GM23338 (cell line): ENCODE results near the gene IMPDH1. TPM values are rescaled to one million over a fixed set of nuclear protein-coding genes. Genes with fewer than 3 reads are reported as not detected.

Source experiments
- ATAC-seq: fragments of 200-7000 bp; cut with Tn5 transposase; 3 replicates; pipeline ENCODE4 v1.9.1; 2020
- DNase-seq: peaks from one replicate; pipeline ENCODE4 v3.0.0-alpha.2; 2015; ENCODE audit warnings: low spot score
- H2AFZ ChIP-seq: fragments of 200-600 bp; sonication (generic); 2 replicates; pipeline ENCODE4 v1.8.0; 2016; ENCODE audit warnings: antibody characterized with exemption, mild to moderate bottlenecking, moderate library complexity
- H3F3A ChIP-seq: fragments of 200-600 bp; sonication (generic); replicated peaks from 2 replicates; pipeline ENCODE4 v1.8.0; 2017; ENCODE audit warnings: antibody characterized with exemption, mixed run types, low read depth
- H3K27ac ChIP-seq: fragments of 200-600 bp; sonication (generic); 2 replicates; pipeline ENCODE4 v1.6.1; 2016; ENCODE audit warnings: low read depth
- H3K27me3 ChIP-seq: fragments of 200-600 bp; sonication (generic); 2 replicates; pipeline ENCODE4 v1.8.0; 2016; ENCODE audit warnings: mild to moderate bottlenecking, mixed run types, moderate library complexity; ENCODE audit not compliant: insufficient read depth
- H3K36me3 ChIP-seq: fragments of 200-600 bp; sonication (generic); 2 replicates; pipeline ENCODE4 v1.8.0; 2016; ENCODE audit warnings: mild to moderate bottlenecking; ENCODE audit not compliant: insufficient read depth
- H3K4me1 ChIP-seq: fragments of 200-600 bp; sonication (generic); 2 replicates; pipeline ENCODE4 v1.8.0; 2016; ENCODE audit warnings: mild to moderate bottlenecking, moderate library complexity; ENCODE audit not compliant: insufficient read depth
- H3K4me2 ChIP-seq: fragments of 200-600 bp; sonication (generic); 2 replicates; pipeline ENCODE4 v1.7.1; 2017; ENCODE audit warnings: mixed run types
- H3K4me3 ChIP-seq: fragments of 200-600 bp; sonication (generic); 2 replicates; pipeline ENCODE4 v1.6.1; 2016; ENCODE audit warnings: mixed run types
- H3K79me2 ChIP-seq: fragments of 200-600 bp; sonication (generic); replicated peaks from 2 replicates; pipeline ENCODE4 v1.8.0; 2017; ENCODE audit warnings: mild to moderate bottlenecking; ENCODE audit not compliant: insufficient read depth
- H3K9me2 ChIP-seq: fragments of 200-600 bp; sonication (generic); 2 replicates; pipeline ENCODE4 v1.8.0; 2017; ENCODE audit not compliant: insufficient read depth
- H4K20me1 ChIP-seq: fragments of 200-600 bp; sonication (generic); replicated peaks from 2 replicates; pipeline ENCODE4 v1.8.0; 2017; ENCODE audit warnings: mild to moderate bottlenecking; ENCODE audit not compliant: insufficient read depth
- H3K27ac Mint-ChIP-seq: 2 replicates; pipeline ENCODE4 v1.8.0; 2020; ENCODE audit warnings: inconsistent platforms, mild to moderate bottlenecking, moderate library complexity, mixed read lengths
- H3K27me3 Mint-ChIP-seq: 3 replicates; pipeline ENCODE4 v1.8.0; 2022; ENCODE audit warnings: low read depth, mild to moderate bottlenecking, moderate library complexity, mixed read lengths, inconsistent platforms; ENCODE audit not compliant: insufficient read depth, poor library complexity
- H3K36me3 Mint-ChIP-seq: 3 replicates; pipeline ENCODE4 v1.8.0; 2021; ENCODE audit warnings: low read depth, mild to moderate bottlenecking, inconsistent platforms, moderate library complexity, mixed read lengths
- H3K4me1 Mint-ChIP-seq: 3 replicates; pipeline ENCODE4 v1.8.0; 2020; ENCODE audit warnings: mild to moderate bottlenecking, inconsistent platforms, mixed read lengths
- H3K4me3 Mint-ChIP-seq: 3 replicates; pipeline ENCODE4 v1.8.0; 2021; ENCODE audit warnings: moderate library complexity, mild to moderate bottlenecking, inconsistent platforms, mixed read lengths
- H3K9me3 Mint-ChIP-seq: 3 replicates; pipeline ENCODE4 v1.8.0; 2020; ENCODE audit warnings: moderate library complexity, mild to moderate bottlenecking, inconsistent platforms, mixed read lengths
- CREB1 ChIP-seq: fragments of 250-450 bp; sonication (Bioruptor Pico); IDR thresholded peaks from 2 replicates; pipeline ENCODE4 v1.5.0; 2020; ENCODE audit warnings: low read depth, mild to moderate bottlenecking, moderate library complexity
- EZH2 ChIP-seq: fragments of 200-600 bp; sonication (generic); IDR thresholded peaks from one replicate; pipeline ENCODE4 v1.8.0; 2017; ENCODE audit warnings: antibody characterized with exemption, mild to moderate bottlenecking, low read depth; ENCODE audit not compliant: unreplicated experiment
- JUNB ChIP-seq: IDR thresholded peaks from one replicate; pipeline ENCODE4 v1.6.1; 2016; ENCODE audit warnings: antibody characterized with exemption; ENCODE audit not compliant: unreplicated experiment
- POLR2AphosphoS5 ChIP-seq: IDR thresholded peaks from 2 replicates; pipeline ENCODE4 v1.6.1; 2016; ENCODE audit warnings: antibody characterized with exemption, low read depth
- STAT1 ChIP-seq: IDR thresholded peaks from one replicate; pipeline ENCODE4 v1.6.1; 2016; ENCODE audit warnings: antibody characterized with exemption; ENCODE audit not compliant: unreplicated experiment
- polyA plus RNA-seq: library from polyadenylated mRNA; unstranded; fragments of >200 nt; fragmentation: Nextera tagmentation; extraction: Ambion mirVana; gene quantifications from 2 replicates; pipeline ENCODE4 v1.2.1, GENCODE V29; 2016
- total RNA-seq: library from RNA; depleted of rRNA; stranded (reverse); fragments of >200 nt; shearing (Covaris generic); gene quantifications from 2 replicates; pipeline ENCODE4 v1.2.3, GENCODE V29; 2014
- TF ChIP-seq, protein P1 (sequence below): fragments of 250-450 bp; sonication (Bioruptor Pico); IDR thresholded peaks from 2 replicates; pipeline ENCODE4 v1.5.0; 2020; ENCODE audit warnings: mild to moderate bottlenecking, moderate library complexity
- TF ChIP-seq, protein P2 (sequence below): IDR thresholded peaks from one replicate; pipeline ENCODE4 v1.6.1; 2018; ENCODE audit warnings: antibody characterized with exemption; ENCODE audit not compliant: unreplicated experiment
- TF ChIP-seq, protein P3 (sequence below), 2 experiments: fragments of 200-600 bp in 1 of 2; sonication (generic) in 1 of 2; conservative IDR thresholded peaks; 2 replicates each; pipeline versions ENCODE4 v1.5.1 to v1.6.1; 2016 to 2017; ENCODE audit warnings: antibody characterized with exemption in 2 of 2, low read depth in 2 of 2, mild to moderate bottlenecking in 2 of 2, moderate library complexity in 1 of 2
- TF ChIP-seq, protein P4 (sequence below): IDR thresholded peaks from 2 replicates; pipeline ENCODE4 v1.6.1; 2016; ENCODE audit warnings: antibody characterized with exemption

Gene IMPDH1
- total and polyA plus RNA-seq, 2 experiments from 2014 or later: 16.4 to 48.3 TPM

DNA sequence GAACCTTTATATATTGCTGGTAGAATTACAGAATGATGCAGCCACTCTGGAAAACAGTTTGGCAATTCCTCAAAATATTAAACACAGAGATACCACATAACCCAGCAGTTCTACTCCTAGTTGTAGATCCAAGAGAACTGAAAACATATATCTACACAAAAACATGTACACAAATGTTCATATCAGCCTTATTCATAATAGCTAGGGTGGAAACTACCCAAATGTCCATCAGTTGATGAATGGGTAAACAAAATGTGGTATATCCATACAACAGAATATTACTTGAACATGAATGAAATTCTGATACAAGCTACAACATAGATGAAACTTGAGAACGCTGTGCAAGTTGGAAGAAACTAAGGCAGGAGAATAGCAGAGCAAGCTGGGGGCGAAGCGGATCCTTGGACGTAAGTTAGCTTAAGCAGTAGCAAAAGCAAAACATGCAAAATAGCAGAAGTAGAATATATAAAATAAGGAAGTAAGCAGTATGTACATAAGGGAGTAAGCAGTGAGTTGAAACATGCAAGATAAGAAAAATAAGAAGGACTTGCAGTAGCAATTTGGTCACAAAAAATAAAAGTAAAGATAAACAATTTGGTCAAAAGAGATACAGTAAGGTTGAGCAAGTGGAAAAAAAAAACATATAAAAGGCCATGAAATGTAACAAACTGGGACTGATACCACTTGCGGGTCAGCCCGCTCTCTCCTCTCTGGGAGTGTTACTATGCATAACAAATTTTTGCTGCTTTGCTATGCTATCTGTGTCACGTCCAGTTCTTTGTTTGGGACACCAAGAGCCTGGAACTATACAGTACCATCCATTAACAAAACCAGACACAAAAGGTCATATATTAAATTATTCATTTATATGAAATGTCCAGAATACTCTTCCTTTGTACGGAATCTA is 27.9 kb upstream of the IMPDH1 start (continued):
- TF ChIP-seq, protein P1, sequence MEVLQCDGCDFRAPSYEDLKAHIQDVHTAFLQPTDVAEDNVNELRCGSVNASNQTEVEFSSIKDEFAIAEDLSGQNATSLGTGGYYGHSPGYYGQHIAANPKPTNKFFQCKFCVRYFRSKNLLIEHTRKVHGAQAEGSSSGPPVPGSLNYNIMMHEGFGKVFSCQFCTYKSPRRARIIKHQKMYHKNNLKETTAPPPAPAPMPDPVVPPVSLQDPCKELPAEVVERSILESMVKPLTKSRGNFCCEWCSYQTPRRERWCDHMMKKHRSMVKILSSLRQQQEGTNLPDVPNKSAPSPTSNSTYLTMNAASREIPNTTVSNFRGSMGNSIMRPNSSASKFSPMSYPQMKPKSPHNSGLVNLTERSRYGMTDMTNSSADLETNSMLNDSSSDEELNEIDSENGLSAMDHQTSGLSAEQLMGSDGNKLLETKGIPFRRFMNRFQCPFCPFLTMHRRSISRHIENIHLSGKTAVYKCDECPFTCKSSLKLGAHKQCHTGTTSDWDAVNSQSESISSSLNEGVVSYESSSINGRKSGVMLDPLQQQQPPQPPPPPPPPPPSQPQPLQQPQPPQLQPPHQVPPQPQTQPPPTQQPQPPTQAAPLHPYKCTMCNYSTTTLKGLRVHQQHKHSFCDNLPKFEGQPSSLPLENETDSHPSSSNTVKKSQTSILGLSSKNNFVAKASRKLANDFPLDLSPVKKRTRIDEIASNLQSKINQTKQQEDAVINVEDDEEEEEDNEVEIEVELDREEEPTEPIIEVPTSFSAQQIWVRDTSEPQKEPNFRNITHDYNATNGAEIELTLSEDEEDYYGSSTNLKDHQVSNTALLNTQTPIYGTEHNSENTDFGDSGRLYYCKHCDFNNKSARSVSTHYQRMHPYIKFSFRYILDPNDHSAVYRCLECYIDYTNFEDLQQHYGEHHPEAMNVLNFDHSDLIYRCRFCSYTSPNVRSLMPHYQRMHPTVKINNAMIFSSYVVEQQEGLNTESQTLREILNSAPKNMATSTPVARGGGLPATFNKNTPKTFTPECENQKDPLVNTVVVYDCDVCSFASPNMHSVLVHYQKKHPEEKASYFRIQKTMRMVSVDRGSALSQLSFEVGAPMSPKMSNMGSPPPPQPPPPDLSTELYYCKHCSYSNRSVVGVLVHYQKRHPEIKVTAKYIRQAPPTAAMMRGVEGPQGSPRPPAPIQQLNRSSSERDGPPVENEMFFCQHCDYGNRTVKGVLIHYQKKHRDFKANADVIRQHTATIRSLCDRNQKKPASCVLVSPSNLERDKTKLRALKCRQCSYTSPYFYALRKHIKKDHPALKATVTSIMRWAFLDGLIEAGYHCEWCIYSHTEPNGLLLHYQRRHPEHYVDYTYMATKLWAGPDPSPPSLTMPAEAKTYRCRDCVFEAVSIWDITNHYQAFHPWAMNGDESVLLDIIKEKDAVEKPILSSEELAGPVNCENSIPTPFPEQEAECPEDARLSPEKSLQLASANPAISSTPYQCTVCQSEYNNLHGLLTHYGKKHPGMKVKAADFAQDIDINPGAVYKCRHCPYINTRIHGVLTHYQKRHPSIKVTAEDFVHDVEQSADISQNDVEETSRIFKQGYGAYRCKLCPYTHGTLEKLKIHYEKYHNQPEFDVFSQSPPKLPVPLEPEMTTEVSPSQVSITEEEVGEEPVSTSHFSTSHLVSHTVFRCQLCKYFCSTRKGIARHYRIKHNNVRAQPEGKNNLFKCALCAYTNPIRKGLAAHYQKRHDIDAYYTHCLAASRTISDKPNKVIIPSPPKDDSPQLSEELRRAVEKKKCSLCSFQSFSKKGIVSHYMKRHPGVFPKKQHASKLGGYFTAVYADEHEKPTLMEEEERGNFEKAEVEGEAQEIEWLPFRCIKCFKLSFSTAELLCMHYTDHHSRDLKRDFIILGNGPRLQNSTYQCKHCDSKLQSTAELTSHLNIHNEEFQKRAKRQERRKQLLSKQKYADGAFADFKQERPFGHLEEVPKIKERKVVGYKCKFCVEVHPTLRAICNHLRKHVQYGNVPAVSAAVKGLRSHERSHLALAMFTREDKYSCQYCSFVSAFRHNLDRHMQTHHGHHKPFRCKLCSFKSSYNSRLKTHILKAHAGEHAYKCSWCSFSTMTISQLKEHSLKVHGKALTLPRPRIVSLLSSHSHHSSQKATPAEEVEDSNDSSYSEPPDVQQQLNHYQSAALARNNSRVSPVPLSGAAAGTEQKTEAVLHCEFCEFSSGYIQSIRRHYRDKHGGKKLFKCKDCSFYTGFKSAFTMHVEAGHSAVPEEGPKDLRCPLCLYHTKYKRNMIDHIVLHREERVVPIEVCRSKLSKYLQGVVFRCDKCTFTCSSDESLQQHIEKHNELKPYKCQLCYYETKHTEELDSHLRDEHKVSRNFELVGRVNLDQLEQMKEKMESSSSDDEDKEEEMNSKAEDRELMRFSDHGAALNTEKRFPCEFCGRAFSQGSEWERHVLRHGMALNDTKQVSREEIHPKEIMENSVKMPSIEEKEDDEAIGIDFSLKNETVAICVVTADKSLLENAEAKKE (CRISPR knock-in tag): no peak

DNA sequence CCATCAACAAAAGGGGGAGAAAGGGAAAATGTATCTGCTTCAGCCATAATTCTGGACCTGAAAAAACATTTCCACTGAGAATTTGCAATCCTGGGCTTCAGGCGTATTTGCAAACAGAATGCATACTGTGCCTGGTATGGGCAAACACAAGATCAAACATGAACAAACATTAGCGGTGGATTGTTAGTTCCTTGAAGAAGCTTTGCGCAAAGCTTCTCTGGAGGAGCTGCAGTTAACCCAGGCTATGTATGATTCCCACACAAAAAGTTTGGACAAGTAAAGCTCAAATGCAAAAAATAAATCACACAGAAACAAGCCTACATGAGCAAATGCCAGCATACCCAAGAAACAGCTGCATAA is 25.5 kb upstream of the IMPDH1 start:
- no peak for DNase-seq
- Mint-ChIP-seq H3K4me3 (no peak overlapping the region), H3K36me3 (no peaks in the 10 kb centered on the region), H3K4me1 (peaks cover 25% of the 10 kb centered on the region), H3K27me3 (no peaks in the 10 kb centered on the region), H3K27ac (no peak overlapping the region), H3K9me3 (no peaks in the 10 kb centered on the region)
- Histone ChIP-seq H3K4me3 (no peak overlapping the region), H3K4me2 (peak overlapping the region; percentile 17; the same call in 1 of the 2 replicates), H3F3A (no peaks in the 10 kb centered on the region), H3K27ac (no peak overlapping the region), H3K27me3 (no peaks in the 10 kb centered on the region), H3K4me1 (peaks cover 16% of the 10 kb centered on the region; the same call in 1 of the 2 replicates), H2AFZ (no peak overlapping the region), H4K20me1 (no peaks in the 10 kb centered on the region), H3K36me3 (no peaks in the 10 kb centered on the region), H3K9me2 (no peaks in the 10 kb centered on the region), H3K79me2 (no peaks in the 10 kb centered on the region)
- no peak for ATAC-seq
- TF ChIP-seq, protein P2, sequence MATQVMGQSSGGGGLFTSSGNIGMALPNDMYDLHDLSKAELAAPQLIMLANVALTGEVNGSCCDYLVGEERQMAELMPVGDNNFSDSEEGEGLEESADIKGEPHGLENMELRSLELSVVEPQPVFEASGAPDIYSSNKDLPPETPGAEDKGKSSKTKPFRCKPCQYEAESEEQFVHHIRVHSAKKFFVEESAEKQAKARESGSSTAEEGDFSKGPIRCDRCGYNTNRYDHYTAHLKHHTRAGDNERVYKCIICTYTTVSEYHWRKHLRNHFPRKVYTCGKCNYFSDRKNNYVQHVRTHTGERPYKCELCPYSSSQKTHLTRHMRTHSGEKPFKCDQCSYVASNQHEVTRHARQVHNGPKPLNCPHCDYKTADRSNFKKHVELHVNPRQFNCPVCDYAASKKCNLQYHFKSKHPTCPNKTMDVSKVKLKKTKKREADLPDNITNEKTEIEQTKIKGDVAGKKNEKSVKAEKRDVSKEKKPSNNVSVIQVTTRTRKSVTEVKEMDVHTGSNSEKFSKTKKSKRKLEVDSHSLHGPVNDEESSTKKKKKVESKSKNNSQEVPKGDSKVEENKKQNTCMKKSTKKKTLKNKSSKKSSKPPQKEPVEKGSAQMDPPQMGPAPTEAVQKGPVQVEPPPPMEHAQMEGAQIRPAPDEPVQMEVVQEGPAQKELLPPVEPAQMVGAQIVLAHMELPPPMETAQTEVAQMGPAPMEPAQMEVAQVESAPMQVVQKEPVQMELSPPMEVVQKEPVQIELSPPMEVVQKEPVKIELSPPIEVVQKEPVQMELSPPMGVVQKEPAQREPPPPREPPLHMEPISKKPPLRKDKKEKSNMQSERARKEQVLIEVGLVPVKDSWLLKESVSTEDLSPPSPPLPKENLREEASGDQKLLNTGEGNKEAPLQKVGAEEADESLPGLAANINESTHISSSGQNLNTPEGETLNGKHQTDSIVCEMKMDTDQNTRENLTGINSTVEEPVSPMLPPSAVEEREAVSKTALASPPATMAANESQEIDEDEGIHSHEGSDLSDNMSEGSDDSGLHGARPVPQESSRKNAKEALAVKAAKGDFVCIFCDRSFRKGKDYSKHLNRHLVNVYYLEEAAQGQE: no peak
- TF ChIP-seq STAT1 (no peak), EZH2 (no peak), POLR2AphosphoS5 (no peak), CREB1 (CRISPR knock-in tag) (no peak), JUNB (no peak)
- TF ChIP-seq, protein P3, sequence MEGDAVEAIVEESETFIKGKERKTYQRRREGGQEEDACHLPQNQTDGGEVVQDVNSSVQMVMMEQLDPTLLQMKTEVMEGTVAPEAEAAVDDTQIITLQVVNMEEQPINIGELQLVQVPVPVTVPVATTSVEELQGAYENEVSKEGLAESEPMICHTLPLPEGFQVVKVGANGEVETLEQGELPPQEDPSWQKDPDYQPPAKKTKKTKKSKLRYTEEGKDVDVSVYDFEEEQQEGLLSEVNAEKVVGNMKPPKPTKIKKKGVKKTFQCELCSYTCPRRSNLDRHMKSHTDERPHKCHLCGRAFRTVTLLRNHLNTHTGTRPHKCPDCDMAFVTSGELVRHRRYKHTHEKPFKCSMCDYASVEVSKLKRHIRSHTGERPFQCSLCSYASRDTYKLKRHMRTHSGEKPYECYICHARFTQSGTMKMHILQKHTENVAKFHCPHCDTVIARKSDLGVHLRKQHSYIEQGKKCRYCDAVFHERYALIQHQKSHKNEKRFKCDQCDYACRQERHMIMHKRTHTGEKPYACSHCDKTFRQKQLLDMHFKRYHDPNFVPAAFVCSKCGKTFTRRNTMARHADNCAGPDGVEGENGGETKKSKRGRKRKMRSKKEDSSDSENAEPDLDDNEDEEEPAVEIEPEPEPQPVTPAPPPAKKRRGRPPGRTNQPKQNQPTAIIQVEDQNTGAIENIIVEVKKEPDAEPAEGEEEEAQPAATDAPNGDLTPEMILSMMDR (conservative IDR thresholded peaks at IDR 0.05; ENCODE audit: low read depth in 2 of 2): no peak
- TF ChIP-seq, protein P4, sequence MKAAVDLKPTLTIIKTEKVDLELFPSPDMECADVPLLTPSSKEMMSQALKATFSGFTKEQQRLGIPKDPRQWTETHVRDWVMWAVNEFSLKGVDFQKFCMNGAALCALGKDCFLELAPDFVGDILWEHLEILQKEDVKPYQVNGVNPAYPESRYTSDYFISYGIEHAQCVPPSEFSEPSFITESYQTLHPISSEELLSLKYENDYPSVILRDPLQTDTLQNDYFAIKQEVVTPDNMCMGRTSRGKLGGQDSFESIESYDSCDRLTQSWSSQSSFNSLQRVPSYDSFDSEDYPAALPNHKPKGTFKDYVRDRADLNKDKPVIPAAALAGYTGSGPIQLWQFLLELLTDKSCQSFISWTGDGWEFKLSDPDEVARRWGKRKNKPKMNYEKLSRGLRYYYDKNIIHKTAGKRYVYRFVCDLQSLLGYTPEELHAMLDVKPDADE: no peak
